Glomerular visceral epithelial cell (primary cell): ENCODE measurements around the gene TNNI3K.
"Not testable (repeated sequence)": the region's sequence is repeated elsewhere in the genome, so short reads cannot be mapped to it uniquely, and the experiment has no call there.

Experiments used
- DNase-seq: peaks from one replicate; pipeline ENCODE4 v3.0.0-alpha.2; 2016; ENCODE audit errors: extremely low spot score

TNNI3K gene, protein sequence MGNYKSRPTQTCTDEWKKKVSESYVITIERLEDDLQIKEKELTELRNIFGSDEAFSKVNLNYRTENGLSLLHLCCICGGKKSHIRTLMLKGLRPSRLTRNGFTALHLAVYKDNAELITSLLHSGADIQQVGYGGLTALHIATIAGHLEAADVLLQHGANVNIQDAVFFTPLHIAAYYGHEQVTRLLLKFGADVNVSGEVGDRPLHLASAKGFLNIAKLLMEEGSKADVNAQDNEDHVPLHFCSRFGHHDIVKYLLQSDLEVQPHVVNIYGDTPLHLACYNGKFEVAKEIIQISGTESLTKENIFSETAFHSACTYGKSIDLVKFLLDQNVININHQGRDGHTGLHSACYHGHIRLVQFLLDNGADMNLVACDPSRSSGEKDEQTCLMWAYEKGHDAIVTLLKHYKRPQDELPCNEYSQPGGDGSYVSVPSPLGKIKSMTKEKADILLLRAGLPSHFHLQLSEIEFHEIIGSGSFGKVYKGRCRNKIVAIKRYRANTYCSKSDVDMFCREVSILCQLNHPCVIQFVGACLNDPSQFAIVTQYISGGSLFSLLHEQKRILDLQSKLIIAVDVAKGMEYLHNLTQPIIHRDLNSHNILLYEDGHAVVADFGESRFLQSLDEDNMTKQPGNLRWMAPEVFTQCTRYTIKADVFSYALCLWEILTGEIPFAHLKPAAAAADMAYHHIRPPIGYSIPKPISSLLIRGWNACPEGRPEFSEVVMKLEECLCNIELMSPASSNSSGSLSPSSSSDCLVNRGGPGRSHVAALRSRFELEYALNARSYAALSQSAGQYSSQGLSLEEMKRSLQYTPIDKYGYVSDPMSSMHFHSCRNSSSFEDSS

DNA sequence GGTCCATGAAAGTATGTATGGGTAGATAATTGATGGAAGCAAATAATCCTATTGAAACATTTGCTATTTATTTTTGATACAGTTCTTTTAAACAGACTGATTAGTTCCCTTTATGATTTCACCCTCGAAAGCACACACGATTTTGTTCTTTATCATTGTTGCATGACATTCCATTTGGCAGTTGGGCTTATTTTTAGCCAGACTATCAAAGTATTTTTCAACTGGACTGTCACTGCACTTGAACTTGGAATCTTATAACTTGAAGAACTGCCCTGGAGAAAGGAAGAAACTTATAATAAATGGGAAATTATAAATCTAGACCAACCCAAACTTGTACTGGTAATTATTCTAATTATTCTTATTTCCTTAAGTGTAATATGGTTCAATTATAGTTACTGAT lies at the start of gene TNNI3K:
TSS of gene TNNI3K (plus strand) at position 235 of the 400 bp plus-strand sequence. CDS start at position 300, 65 bp downstream.
- DNase-seq = no peak

GRCh38 chr1:74193908-74194307 lies 41.3 kb upstream of the TNNI3K start:
- no peak for DNase-seq

DNA sequence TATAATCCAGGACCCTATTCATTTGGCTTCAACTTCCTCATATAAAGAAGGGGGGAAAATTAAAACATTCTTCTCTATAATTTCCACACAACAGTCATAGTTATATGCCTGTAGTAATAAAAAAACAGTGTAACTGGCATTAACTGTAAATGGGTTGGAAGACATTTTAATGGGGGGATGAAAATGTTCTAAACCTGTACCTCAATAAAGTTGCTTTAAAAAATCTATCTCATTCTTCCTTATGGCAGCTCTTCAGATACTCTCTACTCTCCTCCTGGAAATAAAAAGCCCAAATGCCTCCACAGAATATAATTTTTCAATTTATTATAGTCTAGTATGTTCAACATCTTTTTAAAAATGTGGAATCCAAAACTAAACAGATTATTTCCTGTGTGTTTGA lies 39.8 kb upstream of the TNNI3K start:
- no peak for DNase-seq

DNA sequence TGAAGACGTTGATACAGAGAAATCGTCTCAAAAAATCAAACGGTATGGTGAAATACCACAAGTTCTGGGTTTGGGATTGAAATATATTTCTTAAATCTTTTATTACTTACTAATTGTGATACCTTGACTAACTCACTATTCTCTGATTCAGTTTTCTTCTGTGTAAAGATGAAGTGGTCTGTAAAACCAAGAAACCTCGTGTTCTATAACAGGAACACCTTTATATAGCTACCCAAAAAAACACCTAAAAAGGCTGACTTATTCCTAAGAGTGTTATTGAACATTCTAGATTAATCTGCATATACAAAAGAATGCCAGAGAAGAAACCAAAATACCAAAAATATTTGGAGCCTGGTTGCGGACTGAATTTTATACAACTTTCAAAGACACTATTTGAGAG lies 37.9 kb upstream of the TNNI3K start:
- DNase-seq = no peak

DNA sequence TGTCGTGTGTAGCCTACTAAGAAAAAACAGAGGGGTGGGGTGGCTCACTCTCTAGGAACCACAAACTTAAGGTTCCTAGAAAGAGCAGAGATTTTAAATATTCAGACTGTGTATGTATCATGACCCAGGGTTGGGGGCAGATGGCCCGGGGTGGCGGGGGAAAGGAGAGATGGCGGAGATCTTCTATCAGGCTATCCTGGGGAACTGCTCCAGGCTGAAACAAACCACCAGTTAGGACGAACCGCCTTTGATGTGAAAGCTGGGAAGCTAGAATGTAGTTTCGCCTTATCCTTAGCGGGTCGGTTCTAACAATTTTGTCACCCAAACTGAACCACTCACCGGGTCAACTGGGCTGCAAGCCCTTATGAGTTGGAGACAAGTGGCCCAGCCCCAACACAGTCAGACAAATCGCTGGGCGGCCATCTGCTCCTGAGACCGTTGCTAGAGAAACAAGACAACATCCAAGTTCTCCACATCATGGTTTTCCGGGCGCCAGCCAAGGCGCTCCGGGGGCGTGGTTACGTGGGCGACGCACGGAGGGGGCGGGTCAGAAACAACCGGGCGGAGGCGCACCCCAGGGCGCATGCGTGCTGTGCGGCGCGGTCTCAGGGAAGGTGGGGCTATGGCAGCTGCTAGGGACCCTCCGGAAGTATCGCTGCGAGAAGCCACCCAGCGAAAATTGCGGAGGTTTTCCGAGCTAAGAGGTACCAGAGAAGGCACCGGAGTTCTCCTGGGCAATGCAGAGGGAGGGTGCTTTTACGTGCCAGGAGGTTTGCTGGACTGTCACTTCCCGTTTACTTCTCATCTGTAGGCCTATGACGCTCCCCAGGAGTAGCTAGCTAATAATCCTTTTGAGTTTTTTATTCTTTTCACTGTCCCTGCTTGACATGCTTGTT lies 37.3 kb upstream of the TNNI3K start, which contains the start of the genes FPGT and LRRIQ3:
TSS of gene FPGT (plus strand) at position 586 of the 896 bp plus-strand sequence. CDS start at position 623, 37 bp downstream.
TSS of gene LRRIQ3 (minus strand) at position 520 of the 896 bp plus-strand sequence. CDS start 14,492 bp downstream, outside the sequence.
- peak; percentile 98 for DNase-seq

GRCh38 chr1:74199504-74199903 lies 35.7 kb upstream of the TNNI3K start:
- DNase-seq = no peak

- no peak for DNase-seq
Measured at GRCh38 chr1:74205266-74205665, 29.9 kb upstream of the TNNI3K start.

GRCh38 chr1:74215229-74215628 lies 20.0 kb upstream of the TNNI3K start:
- DNase-seq = no peak

DNA sequence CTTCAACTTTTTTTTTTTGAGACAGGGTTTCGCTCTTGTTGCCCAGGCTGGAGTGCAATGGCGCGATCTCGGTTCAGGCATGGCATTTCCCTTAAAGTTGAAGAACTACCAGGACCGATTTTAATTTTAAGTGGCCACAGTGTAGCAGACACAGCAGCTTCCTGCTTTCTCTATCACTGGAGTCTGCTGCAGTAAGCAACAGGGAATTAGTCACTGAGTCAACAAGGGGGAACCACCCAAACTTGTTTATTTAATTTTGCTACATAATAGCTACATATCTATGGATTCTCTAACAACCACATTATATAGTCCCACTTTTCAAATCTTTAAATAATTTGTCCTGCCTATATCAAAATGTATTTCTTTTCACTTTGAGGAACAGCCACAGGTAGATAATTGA lies 12.5 kb upstream of the TNNI3K start:
- no peak for DNase-seq

DNA sequence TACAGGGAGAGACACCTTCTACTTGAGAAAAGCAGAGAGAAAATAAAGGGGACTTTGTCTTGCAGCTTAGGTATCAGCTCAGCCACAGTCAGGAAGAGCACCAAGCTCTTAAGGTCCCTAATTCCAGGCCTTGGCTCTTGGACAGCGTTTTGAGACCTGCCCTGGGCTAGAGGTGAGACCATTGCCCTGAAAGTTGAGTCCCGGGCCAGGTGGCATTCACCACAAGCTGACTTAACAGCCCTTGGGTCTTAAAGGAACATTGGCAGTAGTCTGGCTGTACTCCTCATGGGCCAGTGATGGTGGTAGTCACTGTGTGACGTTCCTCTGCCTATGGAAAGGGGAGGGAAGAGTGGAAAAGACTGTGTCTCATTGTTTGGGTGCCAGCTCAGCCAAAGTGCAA lies 11.7 kb upstream of the TNNI3K start:
- DNase-seq = no peak

DNA sequence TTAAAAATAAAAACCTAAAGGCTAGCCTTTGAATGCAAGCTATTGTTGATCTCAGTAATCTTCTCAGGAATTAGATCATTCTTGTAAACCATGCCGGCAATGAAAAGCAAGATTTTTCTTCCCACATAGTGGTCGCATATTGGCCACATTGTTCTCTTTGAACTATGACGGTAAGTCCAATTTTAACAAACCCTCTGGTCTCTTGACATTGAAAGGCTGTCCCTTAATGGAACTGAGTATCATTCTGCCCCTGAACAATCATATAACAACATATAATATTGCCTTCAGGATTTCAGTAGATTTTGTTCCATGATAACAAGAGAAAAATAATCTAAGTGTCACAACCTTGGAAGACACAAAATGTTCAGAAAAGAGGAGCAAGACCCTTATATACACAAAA lies 1.3 kb downstream of the TNNI3K start:
- DNase-seq = no peak

GRCh38 chr1:74237035-74237434 lies 1.8 kb downstream of the TNNI3K start:
- DNase-seq = no peak

DNA sequence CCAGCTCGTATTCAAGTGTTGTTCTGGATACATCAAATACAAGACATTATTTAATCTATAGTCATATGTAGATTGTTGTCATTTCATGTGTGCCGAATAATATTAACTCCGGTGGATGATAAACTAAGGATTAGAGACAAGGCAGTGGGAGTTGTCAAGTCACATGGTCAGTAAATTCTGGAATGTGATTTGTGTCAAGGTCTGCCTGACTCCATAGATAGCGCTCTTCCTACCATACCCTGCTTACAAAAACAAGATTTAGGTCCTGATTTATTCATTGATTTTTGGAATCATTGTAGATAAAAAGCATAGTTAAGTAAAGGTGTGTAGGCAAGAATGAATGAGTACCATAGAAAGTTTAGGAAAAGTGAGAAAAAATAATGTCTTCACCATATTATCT lies 2.6 kb downstream of the TNNI3K start:
- DNase-seq = no peak

DNA sequence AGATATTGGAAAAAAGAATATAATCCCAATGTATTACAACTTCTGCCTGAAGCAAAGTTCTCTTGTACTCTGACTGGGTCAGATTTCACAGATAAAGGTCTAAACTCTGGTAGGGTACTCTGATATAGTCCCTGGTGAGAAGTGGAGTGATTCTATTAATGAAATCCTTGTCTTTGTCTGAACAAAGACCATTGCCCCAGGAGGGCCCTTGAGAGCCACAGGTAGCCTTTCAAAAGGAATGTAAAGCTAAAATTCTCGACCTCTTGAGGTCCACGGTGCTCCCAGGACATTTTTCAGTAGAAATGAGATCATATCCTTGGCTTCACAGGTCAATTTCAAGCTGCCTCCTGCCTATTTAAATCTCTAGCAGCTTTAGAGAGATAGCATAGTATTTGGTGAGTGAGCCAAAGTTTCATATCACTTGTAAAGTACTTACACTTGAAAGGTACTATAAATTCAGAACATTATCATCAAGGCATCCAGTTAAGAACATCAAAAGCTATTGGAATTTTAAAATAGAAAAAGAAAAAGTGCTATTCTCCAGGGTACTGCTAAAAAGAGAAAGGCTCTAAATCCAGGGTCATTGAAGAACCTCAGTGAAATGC lies 10.1 kb downstream of the TNNI3K start:
- DNase-seq = no peak

DNA sequence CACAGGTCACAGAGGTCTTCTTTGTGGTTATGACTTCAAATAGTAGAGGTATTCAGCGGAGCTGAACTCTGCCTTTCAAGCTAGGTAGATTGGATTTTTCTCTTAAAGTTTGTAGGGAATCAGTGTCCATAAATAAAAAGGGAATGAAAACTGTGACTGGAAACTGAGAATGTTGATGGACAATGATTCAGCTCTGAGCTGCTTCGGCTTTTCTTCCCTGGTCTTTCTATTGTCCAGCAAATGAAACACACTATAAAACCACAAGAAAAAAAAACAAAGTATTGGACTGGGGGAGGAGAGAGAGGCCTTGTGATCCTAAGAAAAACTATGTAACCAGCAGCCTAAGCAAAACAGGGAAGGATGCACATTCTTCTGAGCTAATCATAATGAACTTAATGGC lies 11.1 kb downstream of the TNNI3K start:
- peak; percentile 48 for DNase-seq

GRCh38 chr1:74247881-74248528 lies 12.8 kb downstream of the TNNI3K start:
- DNase-seq = no peak

DNA sequence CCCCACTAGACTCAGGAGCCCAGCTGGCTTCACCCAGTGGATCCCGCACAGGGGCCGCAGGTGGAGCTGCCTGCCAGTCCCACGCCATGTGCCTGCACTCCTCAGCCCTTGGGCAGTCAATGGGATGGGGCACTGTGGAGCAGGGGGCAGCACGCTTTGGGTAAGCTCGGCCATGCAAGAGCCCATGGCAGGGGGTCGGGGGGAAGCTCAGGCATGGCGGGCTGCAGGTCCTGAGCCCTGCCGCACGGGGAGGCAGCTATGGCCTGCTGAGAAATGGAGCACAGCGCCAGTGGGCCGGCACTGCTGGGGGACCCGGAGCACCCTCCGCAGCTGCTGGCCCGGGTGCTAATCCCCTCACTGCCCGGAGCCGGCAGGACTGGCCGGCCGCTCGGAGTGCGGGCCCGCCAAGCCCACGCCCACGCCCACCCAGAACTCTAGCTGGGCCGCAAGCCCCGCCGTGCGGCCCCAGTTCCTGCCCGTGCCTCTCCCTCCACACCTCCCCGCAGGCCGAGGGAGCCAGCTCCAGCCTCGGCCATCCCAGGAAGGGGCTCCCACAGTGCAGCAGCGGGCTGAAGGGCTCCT lies 18.1 kb downstream of the TNNI3K start:
- DNase-seq = not testable (repeated sequence)

- DNase-seq = no peak
Measured at GRCh38 chr1:74266001-74266400, 30.8 kb downstream of the TNNI3K start.

- DNase-seq = no peak
Measured at GRCh38 chr1:74271503-74271902, 36.3 kb downstream of the TNNI3K start.

- DNase-seq = no peak
Measured at GRCh38 chr1:74280642-74281396, 45.6 kb downstream of the TNNI3K start.
